ENCODE measurements around the gene CACNG1. TPM values are rescaled to one million over a fixed set of nuclear protein-coding genes. Genes with fewer than 3 reads are reported as not detected.
A peak's percentile ranks its signal among the peaks of the same experiment; 100 is the strongest.

Gene CACNG1
- polyA plus RNA-seq, 2 of the 4 experiments (the other 2 are of a cell fraction) = 0.15 TPM; not detected in 1

GRCh38 chr17:67015001-67015400, 29.4 kb upstream of the CACNG1 start (continued):
- TF ChIP-seq RAD21 (conservative IDR thresholded peaks at IDR 0.05 in 1 of 2, IDR thresholded peaks at IDR 0.05 in 1 of 2) (no peak), FOSL2 (IDR thresholded peaks at IDR 0.05) (no peak), FOSL2 (CRISPR knock-in tag; IDR thresholded peaks at IDR 0.05) (no peak), CHD4 (IDR thresholded peaks at IDR 0.05; ENCODE audit: borderline replicate concordance) (no peak), USF2 (IDR thresholded peaks at IDR 0.05) (no peak), E2F6 (IDR thresholded peaks at IDR 0.05; ENCODE audit: borderline replicate concordance, low read depth) (no peak)

- DNase-seq (ENCODE audit: low read depth in 1 of 2, low spot score in 1 of 2) (no peak), FAIRE-seq (no peak), ATAC-seq (no peak)
- CTCF ChIA-PET = interaction anchor here (0.6 to 1.3 kb wide), 6 partner anchors 8 to 173 kb away, joined by 3 to 5 read pairs (median 3); no protein-coding TSS in a partner anchor
- Histone ChIP-seq H3K9me3 (no peaks in the 10 kb centered on the region), H3K4me3 (no peak overlapping the region), H3K4me1 (no peaks in the 10 kb centered on the region), H3K27ac (no peak overlapping the region), H3K4me2 (no peak overlapping the region)
- WGBS (ENCODE audit: missing lambda C conversion rate) = 62% methylated on average over 13 of the region's 17 CpGs
- POLR2A ChIA-PET = no interaction called here
- TF ChIP-seq RAD21 (conservative IDR thresholded peaks at IDR 0.05 in 1 of 2, IDR thresholded peaks at IDR 0.05 in 1 of 2) = 0 out of 5 replicates have a peak, but pooled peaks of 1 of the 2 experiments have one; percentile 16
- no peak for TF ChIP-seq BHLHE40 (IDR thresholded peaks at IDR 0.05; ENCODE audit: low read depth, low read length)
- TF ChIP-seq FOXS1 (CRISPR knock-in tag; IDR thresholded peaks at IDR 0.05) = no peak
Measured at GRCh38 chr17:67016039-67016762, 28.2 kb upstream of the CACNG1 start.

- TF ChIP-seq E2F6 (IDR thresholded peaks at IDR 0.05; ENCODE audit: borderline replicate concordance, low read depth) (no peak), CBX8 (IDR thresholded peaks at IDR 0.05) (no peak), CHD4 (IDR thresholded peaks at IDR 0.05; ENCODE audit: borderline replicate concordance) (no peak), MAX (IDR thresholded peaks at IDR 0.05) (no peak)
- Histone ChIP-seq H3K4me2 (no peak overlapping the region), H3K4me3 (no peak overlapping the region), H3K9me3 (no peaks in the 10 kb centered on the region), H3K27ac (no peak overlapping the region), H3K4me1 (no peaks in the 10 kb centered on the region)
- no peak for FAIRE-seq
- WGBS (ENCODE audit: missing lambda C conversion rate) = 78% methylated on average over 14 of the region's 14 CpGs
- ATAC-seq = no peak
- no peak for DNase-seq (ENCODE audit: low read depth in 1 of 2, low spot score in 1 of 2)
- ChIA-PET CTCF (interaction anchor here (1.3 kb wide), 1 partner anchor 10 kb away, joined by 3 read pairs; no protein-coding TSS in a partner anchor), POLR2A (no interaction called here)
Measured at GRCh38 chr17:67017910-67018309, 26.4 kb upstream of the CACNG1 start.

- ChIA-PET CTCF (interaction anchor here (1.6 kb wide), 1 partner anchor 139 kb away, joined by 3 read pairs; no protein-coding TSS in a partner anchor), POLR2A (no interaction called here)
- no peak overlapping the region for H3K4me3 ChIP-seq
- no peak overlapping the region for H3K4me2 ChIP-seq
- no peak overlapping the region for H3K27ac ChIP-seq
- WGBS (ENCODE audit: missing lambda C conversion rate) = 68% methylated on average over 12 of the region's 12 CpGs
- no peaks in the 10 kb centered on the region for H3K4me1 ChIP-seq
- DNase-seq (ENCODE audit: low read depth in 1 of 2, low spot score in 1 of 2) (no peak), FAIRE-seq (no peak), ATAC-seq (no peak; a peak in 1 of 6 replicates)
- H3K9me3 ChIP-seq = no peaks in the 10 kb centered on the region
- no peak for TF ChIP-seq MAX (IDR thresholded peaks at IDR 0.05)
- TF ChIP-seq RAD21 (conservative IDR thresholded peaks at IDR 0.05 in 1 of 2, IDR thresholded peaks at IDR 0.05 in 1 of 2) = no peak
- no peak for TF ChIP-seq CHD4 (IDR thresholded peaks at IDR 0.05; ENCODE audit: borderline replicate concordance)
- TF ChIP-seq KDM5A (IDR thresholded peaks at IDR 0.05) = no peak
- no peak for TF ChIP-seq HMGXB4 (CRISPR knock-in tag; IDR thresholded peaks at IDR 0.05; ENCODE audit: borderline replicate concordance)
- no peak for TF ChIP-seq NFE2L2 (conservative IDR thresholded peaks at IDR 0.05; ENCODE audit: low read length)
- no peak for TF ChIP-seq ZSCAN20 (CRISPR knock-in tag; IDR thresholded peaks at IDR 0.05)
- no peak for TF ChIP-seq EP300 (IDR thresholded peaks at IDR 0.05)
- TF ChIP-seq PBX3 (IDR thresholded peaks at IDR 0.05) = no peak
- no peak for TF ChIP-seq MAFK (IDR thresholded peaks at IDR 0.05; ENCODE audit: partially characterized antibody)
- TF ChIP-seq RFX5 (IDR thresholded peaks at IDR 0.05) = no peak
Measured at GRCh38 chr17:67018471-67019434, 25.6 kb upstream of the CACNG1 start.

Data from A549 (cell line).